ENCODE measurements around the gene MTAP.

MTAP gene

DNA sequence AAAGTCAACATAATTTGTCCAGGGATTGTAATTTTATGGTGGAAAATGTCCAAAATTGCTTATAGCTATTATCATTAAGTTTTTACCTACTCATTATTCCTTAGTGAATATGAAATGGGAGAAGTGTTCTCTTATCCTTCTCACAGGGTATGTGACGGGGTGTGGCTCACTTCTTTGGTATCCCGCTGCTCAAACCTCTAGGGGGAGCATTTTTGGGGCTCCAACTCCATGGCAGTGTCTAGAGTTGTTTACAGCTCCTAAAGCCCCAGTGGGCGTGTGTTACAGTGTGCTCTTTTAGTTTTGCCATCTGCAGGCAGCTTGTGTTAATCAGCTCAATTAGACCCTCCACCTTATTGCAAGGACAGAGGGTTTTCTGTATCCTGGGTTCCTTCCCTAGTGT lies 102.3 kb downstream of the MTAP start:
- H3K4me3 ChIP-seq (ENCODE audit: control insufficient read depth, low read depth, low read length), result no peak overlapping the region
- DNase-seq (ENCODE audit: low read depth), result peak; percentile 28
- TF ChIP-seq, protein P1, sequence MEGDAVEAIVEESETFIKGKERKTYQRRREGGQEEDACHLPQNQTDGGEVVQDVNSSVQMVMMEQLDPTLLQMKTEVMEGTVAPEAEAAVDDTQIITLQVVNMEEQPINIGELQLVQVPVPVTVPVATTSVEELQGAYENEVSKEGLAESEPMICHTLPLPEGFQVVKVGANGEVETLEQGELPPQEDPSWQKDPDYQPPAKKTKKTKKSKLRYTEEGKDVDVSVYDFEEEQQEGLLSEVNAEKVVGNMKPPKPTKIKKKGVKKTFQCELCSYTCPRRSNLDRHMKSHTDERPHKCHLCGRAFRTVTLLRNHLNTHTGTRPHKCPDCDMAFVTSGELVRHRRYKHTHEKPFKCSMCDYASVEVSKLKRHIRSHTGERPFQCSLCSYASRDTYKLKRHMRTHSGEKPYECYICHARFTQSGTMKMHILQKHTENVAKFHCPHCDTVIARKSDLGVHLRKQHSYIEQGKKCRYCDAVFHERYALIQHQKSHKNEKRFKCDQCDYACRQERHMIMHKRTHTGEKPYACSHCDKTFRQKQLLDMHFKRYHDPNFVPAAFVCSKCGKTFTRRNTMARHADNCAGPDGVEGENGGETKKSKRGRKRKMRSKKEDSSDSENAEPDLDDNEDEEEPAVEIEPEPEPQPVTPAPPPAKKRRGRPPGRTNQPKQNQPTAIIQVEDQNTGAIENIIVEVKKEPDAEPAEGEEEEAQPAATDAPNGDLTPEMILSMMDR (conservative IDR thresholded peaks at IDR 0.05; ENCODE audit: control insufficient read depth, insufficient read depth, low read depth, low read length), result peak; percentile 5

DNA sequence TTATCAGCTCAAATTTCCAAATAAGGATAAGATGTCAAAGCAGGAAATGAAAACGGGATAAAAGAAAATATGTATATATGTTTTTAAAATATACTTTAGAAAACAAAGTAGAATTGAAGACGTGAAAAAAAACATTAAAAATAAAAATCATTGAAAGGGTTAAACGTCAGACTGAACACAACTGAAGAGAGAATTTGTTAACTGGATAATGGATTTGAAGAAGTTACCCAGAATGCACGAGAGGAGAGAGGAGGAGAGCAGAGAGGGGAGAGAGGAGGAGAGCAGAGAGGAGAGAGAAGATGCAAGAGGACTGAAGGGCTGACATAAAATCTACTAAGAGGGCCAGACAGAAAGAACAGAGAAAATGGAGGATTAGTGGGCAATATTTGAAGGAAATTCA lies 103.8 kb downstream of the MTAP start:
- TF ChIP-seq, protein P1 (conservative IDR thresholded peaks at IDR 0.05; ENCODE audit: control insufficient read depth, insufficient read depth, low read depth, low read length), result no peak
- no peak for DNase-seq (ENCODE audit: low read depth)
- H3K4me3 ChIP-seq (ENCODE audit: control insufficient read depth, low read depth, low read length), result no peak overlapping the region

DNA sequence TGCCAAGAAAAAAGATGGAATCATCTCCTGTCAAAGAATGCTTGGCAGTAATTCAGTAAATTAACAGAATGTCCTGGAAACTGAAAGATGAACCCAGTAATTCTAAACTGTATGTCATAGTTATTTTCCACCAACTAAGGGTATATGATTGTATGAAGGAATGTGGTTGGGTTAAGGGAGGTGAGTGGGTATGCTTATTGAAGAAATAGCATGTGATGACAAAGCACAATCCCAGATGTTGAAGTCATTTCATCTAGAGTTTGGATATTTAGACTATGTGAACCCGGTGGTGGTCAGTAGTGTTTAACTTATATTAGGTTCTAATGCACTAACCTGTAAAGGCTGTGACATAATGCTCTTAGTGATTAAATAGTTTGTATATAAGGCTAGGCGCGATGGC lies 104.4 kb downstream of the MTAP start:
- no peak overlapping the region for H3K4me3 ChIP-seq (ENCODE audit: control insufficient read depth, low read depth, low read length)
- peak; percentile 40 for DNase-seq (ENCODE audit: low read depth)

DNA sequence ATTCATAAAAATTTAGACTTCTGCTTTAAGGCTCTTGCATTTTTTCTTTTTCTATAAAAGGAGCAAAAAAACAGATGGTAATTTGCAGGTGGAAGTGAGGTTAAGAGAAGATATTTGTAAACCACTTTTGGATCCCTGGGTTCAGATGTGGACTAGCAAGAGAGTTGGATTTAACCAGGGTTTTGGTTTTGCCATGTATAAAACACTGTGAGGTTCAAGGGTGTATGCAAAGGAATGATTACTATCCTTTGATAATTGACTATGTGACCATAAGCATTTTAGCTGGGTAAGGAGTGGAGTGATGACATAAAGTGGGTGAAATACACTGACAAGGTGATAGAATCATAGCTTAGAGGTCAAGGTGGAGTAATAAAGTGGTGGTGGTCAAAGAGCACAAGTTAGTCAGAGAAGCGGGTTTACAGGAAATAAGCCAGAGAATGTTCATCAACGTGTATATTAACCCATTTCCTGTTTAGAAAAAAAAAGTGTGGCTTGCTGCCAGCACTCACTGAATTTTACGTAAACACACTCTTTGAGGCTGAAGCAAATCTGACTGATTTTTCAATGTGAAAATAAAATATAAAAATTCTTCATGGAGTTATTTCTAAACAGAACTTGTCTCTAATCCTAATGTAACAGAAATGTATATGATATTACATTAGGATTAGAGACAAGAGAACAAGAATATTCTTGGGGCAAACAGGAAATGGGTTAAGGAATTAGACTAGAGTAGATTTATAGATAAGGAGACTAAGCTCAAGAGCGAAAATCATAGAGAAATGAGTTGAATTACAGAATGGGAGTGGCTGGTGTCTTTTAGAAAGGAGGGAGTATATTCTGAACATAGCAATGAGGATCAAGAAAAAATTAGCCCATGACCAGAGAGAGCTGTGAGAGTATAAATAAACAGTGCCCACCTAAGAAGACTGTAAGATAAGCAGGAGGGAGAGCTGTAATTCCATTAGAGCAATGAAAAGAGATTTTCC lies 117.2 kb downstream of the MTAP start:
- peak; percentile 90 for DNase-seq (ENCODE audit: low read depth)
- TF ChIP-seq, protein P1 (conservative IDR thresholded peaks at IDR 0.05; ENCODE audit: control insufficient read depth, insufficient read depth, low read depth, low read length), result no peak
- H3K4me3 ChIP-seq (ENCODE audit: control insufficient read depth, low read depth, low read length), result no peak overlapping the region

More for the DNA sequence above, 104.4 kb downstream of the MTAP start:
- TF ChIP-seq, protein P1 (conservative IDR thresholded peaks at IDR 0.05; ENCODE audit: control insufficient read depth, insufficient read depth, low read depth, low read length), result no peak

DNA sequence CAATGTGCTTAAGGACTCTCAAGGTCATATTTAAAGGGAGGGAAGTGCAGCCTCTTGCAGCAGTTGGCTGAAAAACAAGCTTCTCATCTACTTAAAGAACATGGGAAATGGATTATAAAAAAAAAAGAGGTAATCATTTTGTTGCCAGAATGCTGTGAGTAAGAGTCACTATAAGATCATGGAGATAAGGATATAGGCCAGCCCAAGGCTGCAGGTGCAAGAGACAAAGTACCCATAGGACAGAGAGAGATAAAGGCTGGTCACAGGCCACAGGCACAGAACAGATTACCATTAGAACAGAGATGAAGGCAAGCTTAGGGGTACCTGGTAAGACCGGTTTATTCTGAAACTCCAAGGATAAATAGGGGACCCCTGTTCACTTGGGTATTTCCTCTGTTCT lies 121.3 kb downstream of the MTAP start:
- H3K4me3 ChIP-seq (ENCODE audit: control insufficient read depth, low read depth, low read length), result no peak overlapping the region
- DNase-seq (ENCODE audit: low read depth), result no peak
- TF ChIP-seq, protein P1 (conservative IDR thresholded peaks at IDR 0.05; ENCODE audit: control insufficient read depth, insufficient read depth, low read depth, low read length), result no peak

DNA sequence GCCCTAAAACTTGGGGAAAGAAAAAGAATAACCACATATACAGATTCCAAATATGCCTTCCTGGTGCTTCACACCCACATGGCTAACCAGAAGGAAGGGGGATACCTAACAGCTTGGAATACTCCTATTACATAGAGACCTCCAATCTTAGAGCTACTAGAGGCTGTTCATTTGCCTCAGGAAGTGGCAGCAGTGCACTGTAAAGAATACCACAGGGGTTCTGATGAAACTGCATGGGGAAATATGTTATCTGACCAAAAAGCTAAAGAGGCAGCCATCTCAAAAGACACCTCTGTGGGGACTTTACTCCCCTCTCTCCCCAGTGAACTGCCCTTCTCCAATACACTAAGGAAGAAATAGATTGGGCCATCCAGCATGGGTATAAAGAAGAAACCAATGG lies 125.3 kb downstream of the MTAP start:
- H3K4me3 ChIP-seq (ENCODE audit: control insufficient read depth, low read depth, low read length), result no peak overlapping the region
- DNase-seq (ENCODE audit: low read depth), result no peak
- TF ChIP-seq, protein P1 (conservative IDR thresholded peaks at IDR 0.05; ENCODE audit: control insufficient read depth, insufficient read depth, low read depth, low read length), result no peak
